Activated CD8-positive, alpha-beta T cell treated with anti-CD3 and anti-CD28 coated beads, Interleukin-2, amount 10 ng/mL, durations not matched to agents 7 days and 5 days (primary cell): ENCODE measurements around the gene BSND. TPM values are rescaled to one million over a fixed set of nuclear protein-coding genes. Genes with fewer than 3 reads are reported as not detected.
A peak's percentile ranks its signal among the peaks of the same experiment; 100 is the strongest.
"Not testable (repeated sequence)": the region's sequence is repeated elsewhere in the genome, so short reads cannot be mapped to it uniquely, and the experiment has no call there.

ENCODE experiments used
- ATAC-seq: fragments of 150-1000 bp; cut with Tn5 transposase; one replicate; pipeline ENCODE4 v1.10.0; 2021; ENCODE audit warnings: moderate library complexity
- CTCF ChIA-PET: fragments of 350-600 bp; sonication (Branson Sonifier 250); formaldehyde crosslinking; loops from one replicate; lab custom pipeline; 2021; ENCODE audit warnings: antibody characterized with exemption; lab: Charles Lee
- POLR2A ChIA-PET: fragments of 350-600 bp; sonication (Branson Sonifier 250); formaldehyde crosslinking; loops from one replicate; lab custom pipeline; 2021; ENCODE audit warnings: antibody characterized with exemption; lab: Charles Lee
- DNase-seq: peaks from one replicate; pipeline ENCODE4 v3.0.0-alpha.2; 2020
- H3K27ac Mint-ChIP-seq: one replicate; pipeline ENCODE4 v1.8.0; 2021; ENCODE audit warnings: mild to moderate bottlenecking, mixed read lengths
- H3K27me3 Mint-ChIP-seq: one replicate; pipeline ENCODE4 v1.8.0; 2021; ENCODE audit warnings: low read depth, mixed read lengths
- H3K36me3 Mint-ChIP-seq: one replicate; pipeline ENCODE4 v1.8.0; 2021; ENCODE audit warnings: low read depth, mixed read lengths
- H3K4me1 Mint-ChIP-seq: one replicate; pipeline ENCODE4 v1.8.0; 2021; ENCODE audit warnings: low read depth, mixed read lengths
- H3K4me3 Mint-ChIP-seq: one replicate; pipeline ENCODE4 v1.8.0; 2021; ENCODE audit warnings: mild to moderate bottlenecking, mixed read lengths
- H3K9me3 Mint-ChIP-seq: one replicate; pipeline ENCODE4 v1.8.0; 2022; ENCODE audit warnings: mixed read lengths; ENCODE audit not compliant: insufficient read depth
- total RNA-seq, 2 experiments: library from RNA; stranded (reverse); gene quantifications; one replicate each; pipeline ENCODE4 v1.2.3, GENCODE V29; 2021

The BSND gene
- total RNA-seq, 2 experiments from 2014 or later = 0.05 TPM; not detected in 1

DNA sequence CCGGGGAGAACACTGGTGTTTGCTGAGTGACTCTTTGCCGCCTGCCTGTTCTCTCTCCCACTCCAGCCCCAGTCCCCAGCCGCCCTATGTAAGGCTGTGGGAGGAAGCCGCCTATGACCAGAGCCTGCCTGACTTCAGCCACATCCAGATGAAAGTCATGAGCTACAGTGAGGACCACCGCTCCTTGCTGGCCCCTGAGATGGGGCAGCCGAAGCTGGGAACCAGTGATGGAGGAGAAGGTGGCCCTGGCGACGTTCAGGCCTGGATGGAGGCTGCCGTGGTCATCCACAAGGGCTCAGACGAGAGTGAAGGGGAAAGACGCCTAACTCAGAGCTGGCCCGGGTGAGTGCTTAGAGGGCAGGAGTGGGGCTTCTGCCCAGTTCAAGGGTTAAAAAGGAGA lies 8.2 kb downstream of the BSND start:
- ATAC-seq (no peak), DNase-seq (no peak)
- no peaks in the 10 kb centered on the region for H3K36me3 Mint-ChIP-seq
- no peaks in the 10 kb centered on the region for H3K4me1 Mint-ChIP-seq
- no peak overlapping the region for H3K27ac Mint-ChIP-seq
- peaks cover 2% of the 10 kb centered on the region for H3K27me3 Mint-ChIP-seq
- ChIA-PET POLR2A (no interaction called here), CTCF (interaction anchor here (1.3 kb wide), 1 partner anchor 15 kb away, joined by 6 read pairs; no protein-coding TSS in a partner anchor)
- H3K9me3 Mint-ChIP-seq = no peaks in the 10 kb centered on the region
- H3K4me3 Mint-ChIP-seq = no peak overlapping the region

DNA sequence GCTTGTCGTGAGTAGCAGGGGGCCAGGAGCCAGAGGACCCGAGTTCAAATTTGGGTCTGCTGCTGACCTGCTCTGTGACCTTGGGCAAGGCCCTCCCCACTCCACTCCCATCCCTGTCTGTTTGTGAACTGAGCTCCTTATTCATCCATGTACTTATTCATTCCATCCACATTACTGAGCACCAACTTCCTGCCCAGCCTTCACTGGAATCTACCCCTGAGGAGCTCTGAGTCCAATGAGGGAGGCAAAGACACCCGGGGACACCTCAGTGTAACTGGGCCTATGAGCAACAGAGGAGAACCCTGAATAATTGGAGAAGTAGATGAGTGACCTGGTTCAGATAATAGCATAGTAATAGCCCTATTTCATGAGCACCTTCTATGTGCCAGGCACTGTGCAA lies 8.9 kb downstream of the BSND start:
- no peak overlapping the region for H3K27ac Mint-ChIP-seq
- peaks cover 4% of the 10 kb centered on the region for H3K27me3 Mint-ChIP-seq
- CTCF ChIA-PET = interaction anchor here (1.9 kb wide), 1 partner anchor 12 kb away, joined by 7 read pairs; no protein-coding TSS in a partner anchor
- H3K4me1 Mint-ChIP-seq = no peaks in the 10 kb centered on the region
- POLR2A ChIA-PET = no interaction called here
- ATAC-seq (no peak), DNase-seq (no peak)
- H3K4me3 Mint-ChIP-seq = no peak overlapping the region
- no peaks in the 10 kb centered on the region for H3K9me3 Mint-ChIP-seq
- no peaks in the 10 kb centered on the region for H3K36me3 Mint-ChIP-seq

DNA sequence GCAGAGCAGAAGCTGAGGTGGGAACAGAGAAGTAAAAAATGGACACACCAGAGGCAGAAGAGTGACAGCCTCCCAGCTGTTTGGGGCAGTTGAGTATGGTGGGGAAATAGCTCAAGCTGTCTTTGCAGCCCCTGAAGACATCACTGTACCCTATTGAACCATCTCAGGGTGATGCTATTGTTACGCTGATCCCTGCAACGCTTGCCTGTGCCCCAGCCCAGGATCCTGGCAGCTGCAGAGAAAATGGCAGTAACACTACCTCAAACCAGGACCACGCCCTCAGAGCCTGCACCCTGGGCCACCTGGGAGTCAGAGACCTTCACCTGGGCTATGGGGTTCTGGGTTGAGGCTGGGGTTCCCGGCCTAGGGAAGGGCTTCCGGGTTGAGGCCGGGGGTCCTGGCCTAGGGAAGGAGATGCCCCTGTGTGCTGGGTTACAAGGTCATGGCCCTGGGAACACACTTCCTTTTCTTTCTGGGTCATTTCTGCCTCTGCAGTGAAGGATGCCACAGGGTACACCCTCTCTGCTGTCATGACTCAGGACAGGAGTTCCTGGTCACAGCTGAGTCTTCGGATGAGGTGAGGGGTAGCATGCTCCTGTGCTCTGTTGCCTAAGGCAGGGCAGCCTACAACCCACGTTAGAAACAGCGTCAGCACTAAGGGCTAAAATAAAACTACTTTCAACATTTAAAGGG lies 11.6 kb downstream of the BSND start:
- H3K36me3 Mint-ChIP-seq = no peaks in the 10 kb centered on the region
- no peaks in the 10 kb centered on the region for H3K9me3 Mint-ChIP-seq
- ChIA-PET CTCF (interaction anchor here (1.3 kb wide), 1 partner anchor 63 kb away, joined by 3 read pairs; no protein-coding TSS in a partner anchor), POLR2A (no interaction called here)
- peaks cover 12% of the 10 kb centered on the region for H3K27me3 Mint-ChIP-seq
- no peak overlapping the region for H3K27ac Mint-ChIP-seq
- no peak for ATAC-seq
- no peaks in the 10 kb centered on the region for H3K4me1 Mint-ChIP-seq
- DNase-seq = no peak
- no peak overlapping the region for H3K4me3 Mint-ChIP-seq

GRCh38 chr1:55010887-55011217 lies 12.1 kb downstream of the BSND start:
- no peak for ATAC-seq
- ChIA-PET POLR2A (no interaction called here), CTCF (interaction anchor here (1.3 kb wide), 1 partner anchor 64 kb away, joined by 3 read pairs; no protein-coding TSS in a partner anchor)
- Mint-ChIP-seq H3K4me1 (no peaks in the 10 kb centered on the region), H3K9me3 (no peaks in the 10 kb centered on the region), H3K27ac (no peak overlapping the region), H3K36me3 (no peaks in the 10 kb centered on the region), H3K4me3 (no peak overlapping the region), H3K27me3 (peaks cover 13% of the 10 kb centered on the region)
- peak; percentile 40 for DNase-seq

DNA sequence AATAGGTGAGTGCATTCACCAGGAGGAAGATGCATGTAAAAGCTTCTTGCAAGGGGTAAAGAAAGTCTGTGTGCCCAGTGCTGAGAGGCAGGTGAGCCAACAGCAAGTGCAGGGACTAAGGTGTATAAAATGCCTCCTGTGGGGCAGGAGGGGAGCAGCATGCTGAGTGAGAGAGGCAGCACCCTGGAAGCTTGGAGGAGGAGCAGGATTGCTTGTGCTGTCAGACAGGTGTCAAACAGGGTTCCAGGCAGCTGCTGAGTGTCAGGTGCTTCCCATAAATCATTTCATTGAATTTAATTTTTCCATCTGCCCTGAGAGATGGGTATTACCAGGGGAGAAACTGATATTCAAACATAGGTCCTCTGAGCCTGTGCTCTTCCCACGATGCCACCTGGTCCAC lies 13.9 kb downstream of the BSND start:
- DNase-seq (no peak), ATAC-seq (no peak)
- peaks cover 20% of the 10 kb centered on the region for H3K27me3 Mint-ChIP-seq
- ChIA-PET POLR2A (no interaction called here), CTCF (interaction anchor here (0.7 to 1.8 kb wide), 3 partner anchors 9 to 16 kb away, joined by 3 to 7 read pairs (median 3); no protein-coding TSS in a partner anchor)
- H3K4me1 Mint-ChIP-seq = no peaks in the 10 kb centered on the region
- no peaks in the 10 kb centered on the region for H3K36me3 Mint-ChIP-seq
- no peak overlapping the region for H3K27ac Mint-ChIP-seq
- H3K9me3 Mint-ChIP-seq = no peaks in the 10 kb centered on the region
- H3K4me3 Mint-ChIP-seq = no peak overlapping the region

DNA sequence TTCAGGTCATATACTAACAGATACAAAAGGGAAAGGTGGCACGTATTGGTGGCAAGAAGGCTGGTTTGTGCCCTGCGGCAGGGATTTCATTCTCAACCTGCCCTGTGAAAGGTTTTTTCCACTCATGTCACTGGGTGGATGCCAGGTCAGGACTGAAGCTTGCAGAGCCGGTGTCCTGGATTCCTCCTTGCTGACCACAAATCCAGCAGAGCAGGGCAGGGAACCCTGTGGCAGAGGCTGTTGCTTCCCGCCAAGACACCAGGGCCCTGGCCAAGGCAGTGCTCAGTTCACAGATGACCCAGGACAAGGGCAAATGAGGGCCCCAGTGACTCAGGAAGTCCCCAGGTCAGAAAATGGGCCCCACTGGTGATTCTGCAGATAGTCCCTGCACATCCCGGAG lies 16.4 kb downstream of the BSND start:
- Mint-ChIP-seq H3K27me3 (peaks cover 18% of the 10 kb centered on the region), H3K9me3 (no peaks in the 10 kb centered on the region), H3K4me1 (no peaks in the 10 kb centered on the region), H3K27ac (no peak overlapping the region), H3K36me3 (no peaks in the 10 kb centered on the region), H3K4me3 (no peak overlapping the region)
- DNase-seq (no peak), ATAC-seq (no peak)
- ChIA-PET CTCF (interaction anchor here (2.0 kb wide), 1 partner anchor 18 kb away, joined by 7 read pairs; no protein-coding TSS in a partner anchor), POLR2A (no interaction called here)

DNA sequence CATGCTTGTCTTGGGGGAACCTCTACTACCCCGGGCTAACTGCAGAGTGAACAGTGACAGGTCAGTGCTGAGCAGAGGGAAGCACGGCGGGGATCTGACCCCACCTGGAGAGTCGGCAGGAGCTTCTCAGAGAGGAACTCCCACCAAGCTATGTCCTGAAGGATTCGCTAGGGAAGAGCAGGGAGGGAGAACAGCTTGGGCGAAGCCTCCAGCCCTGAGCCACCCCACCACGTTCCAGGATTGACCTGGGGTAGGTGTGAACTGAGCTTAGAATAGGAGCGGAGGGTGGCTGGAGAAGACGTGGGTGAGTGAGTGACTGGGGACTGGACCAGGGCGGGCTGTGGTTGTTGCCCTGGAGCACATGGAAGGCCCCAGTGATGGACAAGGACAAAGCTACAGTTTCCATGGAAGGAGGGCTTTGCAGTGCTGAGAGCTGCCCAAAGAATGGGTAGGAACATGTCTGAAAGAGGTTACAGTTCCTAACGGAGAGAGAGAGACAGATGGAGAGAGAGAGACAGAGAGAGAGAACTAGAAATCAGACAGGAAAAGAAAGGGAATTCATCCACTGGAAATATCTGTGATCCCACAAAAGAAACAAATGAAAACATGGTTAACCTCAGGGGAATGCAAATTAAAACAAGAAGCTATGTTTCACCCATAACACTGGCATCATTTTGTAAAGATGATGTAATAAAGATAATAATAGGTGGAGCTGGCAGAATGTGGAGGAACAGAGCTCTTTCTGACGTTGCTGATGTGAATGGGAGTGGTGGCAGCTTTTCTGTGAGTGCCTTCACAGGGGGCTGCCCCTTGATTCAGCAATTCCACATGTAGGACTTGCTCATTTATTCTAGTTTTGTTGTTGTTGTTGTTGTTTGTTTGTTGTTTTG lies 17.2 kb downstream of the BSND start:
- Mint-ChIP-seq H3K36me3 (no peaks in the 10 kb centered on the region), H3K27ac (no peak overlapping the region), H3K27me3 (peaks cover 21% of the 10 kb centered on the region), H3K4me3 (no peak overlapping the region), H3K4me1 (no peaks in the 10 kb centered on the region), H3K9me3 (no peaks in the 10 kb centered on the region)
- ChIA-PET CTCF (interaction anchor here (1.0 to 2.0 kb wide), 3 partner anchors 14 to 71 kb away, joined by 4 to 7 read pairs (median 6); no protein-coding TSS in a partner anchor), POLR2A (no interaction called here)
- ATAC-seq (no peak), DNase-seq (no peak)

DNA sequence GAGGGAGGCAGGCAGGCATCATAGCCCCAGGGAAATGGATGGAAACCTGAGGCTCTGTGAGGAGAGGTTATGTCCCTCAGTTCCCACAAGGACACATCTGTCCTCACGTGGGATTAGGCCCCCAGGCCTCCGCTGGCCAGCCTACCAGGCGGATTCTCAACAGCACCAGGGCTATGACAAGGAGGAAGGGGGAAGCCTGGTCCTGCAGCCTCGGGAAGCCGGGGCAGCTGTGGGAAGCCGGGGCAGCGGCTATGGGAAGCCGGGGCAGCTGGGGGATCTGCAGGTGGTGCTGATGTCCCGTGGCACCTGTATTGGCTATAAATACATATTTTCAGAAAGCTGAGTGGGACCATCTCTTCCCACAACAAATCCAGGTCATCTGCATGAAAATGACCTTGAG lies 19.7 kb downstream of the BSND start:
- H3K27ac Mint-ChIP-seq = no peak overlapping the region
- H3K9me3 Mint-ChIP-seq = no peaks in the 10 kb centered on the region
- no peak for DNase-seq
- POLR2A ChIA-PET = no interaction called here
- peaks cover 19% of the 10 kb centered on the region for H3K27me3 Mint-ChIP-seq
- no peaks in the 10 kb centered on the region for H3K36me3 Mint-ChIP-seq
- H3K4me1 Mint-ChIP-seq = no peaks in the 10 kb centered on the region
- CTCF ChIA-PET = interaction anchor here (1.1 to 5.7 kb wide), 4 partner anchors 14 to 72 kb away, joined by 3 to 94 read pairs (median 4); no protein-coding TSS in a partner anchor
- ATAC-seq = no peak
- no peak overlapping the region for H3K4me3 Mint-ChIP-seq

DNA sequence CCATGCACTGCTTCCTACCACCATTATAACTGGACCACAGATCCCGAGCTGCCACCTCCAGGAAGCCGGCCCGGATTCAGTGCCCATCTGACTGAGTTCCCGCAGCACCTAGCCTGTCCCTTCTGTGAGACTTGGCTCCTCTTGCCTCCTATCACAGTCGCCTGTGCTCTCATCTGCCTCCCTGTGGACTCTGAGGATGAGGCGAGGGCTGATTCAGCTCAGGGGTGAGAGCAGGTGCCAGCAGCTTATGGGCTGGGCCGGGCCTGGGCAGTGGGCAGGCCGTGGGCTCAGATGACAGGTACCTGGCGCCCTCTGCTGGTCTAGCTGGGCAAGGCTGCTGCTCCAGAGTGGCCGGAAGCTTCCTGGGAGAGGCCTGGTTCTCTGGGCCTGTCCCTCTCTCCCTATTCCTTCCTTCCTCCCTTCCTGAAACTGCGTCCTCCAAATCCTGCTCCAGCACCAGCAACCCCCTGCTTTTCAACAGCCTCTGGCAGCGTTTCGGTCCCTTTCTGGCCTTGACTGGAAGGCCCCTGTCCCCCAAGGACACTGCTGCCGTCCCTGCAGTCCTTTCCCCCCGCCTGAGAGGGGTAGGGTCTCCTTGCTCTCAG lies 23.3 kb downstream of the BSND start:
- H3K4me3 Mint-ChIP-seq = no peak overlapping the region
- peaks cover 3% of the 10 kb centered on the region for H3K27me3 Mint-ChIP-seq
- no peaks in the 10 kb centered on the region for H3K9me3 Mint-ChIP-seq
- peaks cover 3% of the 10 kb centered on the region for H3K4me1 Mint-ChIP-seq
- no peaks in the 10 kb centered on the region for H3K36me3 Mint-ChIP-seq
- CTCF ChIA-PET = interaction anchor here (0.6 to 5.7 kb wide), 19 partner anchors 9 to 128 kb away, joined by 3 to 94 read pairs (median 5); partner anchors contain the start of gene BSND
- ATAC-seq = peak; percentile 99
- no peak overlapping the region for H3K27ac Mint-ChIP-seq
- POLR2A ChIA-PET = no interaction called here
- DNase-seq = peak; percentile 78

DNA sequence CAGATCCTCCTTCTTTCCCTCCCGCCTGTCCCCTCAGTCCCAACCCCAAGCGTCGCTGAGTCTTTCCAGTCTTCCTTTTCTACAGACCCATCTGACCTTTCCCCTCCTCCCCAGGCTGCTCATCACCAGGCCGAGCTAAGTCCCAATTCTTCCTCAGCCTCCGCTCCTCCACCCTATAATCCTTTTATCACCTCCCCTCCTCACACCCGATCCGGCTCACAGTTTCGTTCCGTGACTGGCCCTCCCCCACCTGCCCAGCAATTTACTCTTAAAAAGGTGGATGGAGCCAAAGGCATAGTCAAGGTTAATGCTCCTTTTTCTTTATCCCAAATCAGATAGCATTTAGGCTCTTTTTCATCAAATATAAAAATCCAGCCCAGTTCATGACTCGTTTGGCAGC lies 25.4 kb downstream of the BSND start:
- H3K27me3 Mint-ChIP-seq, CTCF ChIA-PET, H3K27ac Mint-ChIP-seq, POLR2A ChIA-PET, H3K9me3 Mint-ChIP-seq, H3K4me1 Mint-ChIP-seq, H3K4me3 Mint-ChIP-seq, H3K36me3 Mint-ChIP-seq, DNase-seq, ATAC-seq: not testable (repeated sequence)

DNA sequence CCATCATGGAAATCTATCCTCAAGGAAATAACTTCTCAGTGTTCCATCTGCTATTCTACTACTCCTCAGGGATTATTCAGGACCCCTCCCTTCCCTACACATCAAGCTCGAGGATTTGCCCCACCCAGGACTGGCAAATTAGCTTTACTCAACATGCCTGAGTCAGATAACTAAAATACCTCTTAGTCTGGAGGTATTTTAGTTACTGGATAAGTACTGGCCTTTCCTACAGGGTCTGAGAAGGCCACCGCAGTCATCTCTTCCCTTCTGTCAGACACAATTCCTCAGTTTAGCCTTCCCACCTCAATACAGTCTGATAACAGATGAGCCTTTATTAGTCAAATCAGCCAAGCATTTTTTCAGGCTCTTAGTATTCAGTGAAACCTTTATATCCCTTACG lies 27.9 kb downstream of the BSND start:
- CTCF ChIA-PET, H3K4me3 Mint-ChIP-seq, H3K27me3 Mint-ChIP-seq, ATAC-seq, H3K27ac Mint-ChIP-seq, POLR2A ChIA-PET, H3K36me3 Mint-ChIP-seq, DNase-seq, H3K4me1 Mint-ChIP-seq, H3K9me3 Mint-ChIP-seq: not testable (repeated sequence)
